HepG2 (cell line): ENCODE data around the gene PLXNA4. TPM values are rescaled to one million over a fixed set of nuclear protein-coding genes. Genes with fewer than 3 reads are reported as not detected.

Source experiments
- ATAC-seq: fragments of 200-7000 bp; cut with Tn5 transposase; 3 replicates; pipeline ENCODE4 v1.9.1; 2020; ENCODE audit warnings: mild to moderate bottlenecking, moderate library complexity
- BruUV-seq: library from RNA; stranded (reverse); fragments of 400-500 nt; replicated peaks from 2 replicates; lab custom pipeline; 2021; lab: Mats Ljungman, UMichigan
- CTCF ChIA-PET: fragments of 300-600 bp; formaldehyde crosslinking; extraction: SDS; loops from one replicate; lab custom pipeline; 2021; ENCODE audit warnings: low total read pairs, inconsistent platforms, low intra/inter-chr PET ratio; lab: Yijun Ruan, JAX
- POLR2A ChIA-PET: fragments of 350-600 bp; sonication (Branson Sonifier 250); formaldehyde crosslinking; loops from one replicate; lab custom pipeline; 2020; ENCODE audit warnings: antibody characterized with exemption, inconsistent platforms; lab: Yijun Ruan, JAX
- DNase-seq: peaks from one replicate; pipeline ENCODE4 v3.0.0-alpha.2; 2015; ENCODE audit warnings: low spot score
- FAIRE-seq: peaks from 3 replicates; lab custom pipeline; 2011; peaks lifted over from hg19 to GRCh38; lab: Jason Lieb, UNC
- H2AFZ ChIP-seq: one replicate; pipeline ENCODE4 v1.6.1; 2011; ENCODE audit warnings: low read length, inconsistent platforms
- H3K27ac ChIP-seq: fragments of 300-600 bp; 3 replicates; pipeline ENCODE4 v1.8.0; 2011; ENCODE audit warnings: mixed run types, mild to moderate bottlenecking, mixed read lengths, low read length, inconsistent platforms; ENCODE audit not compliant: insufficient read depth; ENCODE audit errors: extremely low read length
- H3K27me3 ChIP-seq, 2 experiments: fragments of 200-600 bp in 1 of 2; 2 replicates in 1 of 2; 3 replicates in 1 of 2; pipeline versions ENCODE4 v1.6.0 to v1.8.0; 2011; ENCODE audit warnings: low read length in 2 of 2, mild to moderate bottlenecking in 2 of 2, moderate library complexity in 2 of 2, inconsistent platforms in 1 of 2; ENCODE audit not compliant: insufficient read depth in 2 of 2, control insufficient read depth in 1 of 2
- H3K36me3 ChIP-seq, 2 experiments: fragments of 200-600 bp in 1 of 2; replicated peaks in 1 of 2; 2 replicates in 1 of 2; 3 replicates in 1 of 2; pipeline versions ENCODE4 v1.5.1 to v1.8.0; 2011; ENCODE audit warnings: low read length in 2 of 2, inconsistent platforms in 1 of 2; ENCODE audit not compliant: insufficient read depth in 2 of 2, control insufficient read depth in 1 of 2
- H3K4me1 ChIP-seq: 2 replicates; pipeline ENCODE4 v1.5.1; 2012; ENCODE audit warnings: low read length, inconsistent platforms; ENCODE audit not compliant: insufficient read depth
- H3K4me2 ChIP-seq: 2 replicates; pipeline ENCODE4 v1.6.0; 2011; ENCODE audit warnings: low read depth, low read length, inconsistent platforms
- H3K4me3 ChIP-seq, 3 experiments: fragments of 200-600 bp in 1 of 3; sonication (generic), shearing (Covaris generic) in 1 of 3; replicated peaks in 1 of 3; 2 replicates each; pipeline ENCODE4 v1.5.1; 2011 to 2016; ENCODE audit warnings: low read length in 3 of 3, inconsistent platforms in 2 of 3, low read depth in 2 of 3, mild to moderate bottlenecking in 2 of 3, control low read depth in 1 of 3, mixed read lengths in 1 of 3; ENCODE audit not compliant: insufficient read depth in 1 of 3
- H3K79me2 ChIP-seq: one replicate; pipeline ENCODE4 v1.6.1; 2011; ENCODE audit warnings: low read length, inconsistent platforms; ENCODE audit not compliant: insufficient read depth
- H3K9ac ChIP-seq: 2 replicates; pipeline ENCODE4 v1.6.0; 2011; ENCODE audit warnings: mild to moderate bottlenecking, low read depth, low read length, inconsistent platforms; ENCODE audit not compliant: insufficient read depth
- H3K9me3 ChIP-seq: 2 replicates; pipeline ENCODE4 v1.5.1; 2012; ENCODE audit warnings: mild to moderate bottlenecking, low read length
- H4K20me1 ChIP-seq: 2 replicates; pipeline ENCODE4 v1.6.0; 2011; ENCODE audit warnings: inconsistent platforms, mild to moderate bottlenecking, low read length, moderate library complexity; ENCODE audit not compliant: insufficient read depth
- EHMT2 ChIP-seq: fragments of 200-600 bp; sonication (generic); IDR thresholded peaks from 2 replicates; pipeline ENCODE4 v1.7.0; 2017; ENCODE audit warnings: antibody characterized with exemption, low read depth, low read length, borderline replicate concordance
- MTA3 ChIP-seq: sonication (generic); formaldehyde crosslinking; IDR thresholded peaks from 2 replicates; pipeline ENCODE4 v1.4.0; 2020; ENCODE audit warnings: missing genetic modification reagents
- U2AF2 ChIP-seq: fragments of 200-400 bp; formaldehyde crosslinking; IDR thresholded peaks from 2 replicates; pipeline ENCODE4 v1.6.1; 2017; ENCODE audit warnings: low read depth, mild to moderate bottlenecking, low read length
- ZKSCAN8 ChIP-seq: IDR thresholded peaks from 2 replicates; pipeline ENCODE4 v1.6.1; 2016; ENCODE audit warnings: borderline replicate concordance, missing genetic modification reagents, missing compliant biosample characterization
- ZNF180 ChIP-seq: sonication (generic); formaldehyde crosslinking; IDR thresholded peaks from 2 replicates; pipeline ENCODE4 v1.4.0; 2020; ENCODE audit warnings: low read depth, missing genetic modification reagents, borderline replicate concordance
- ZNF260 ChIP-seq: sonication (generic); formaldehyde crosslinking; IDR thresholded peaks from 2 replicates; pipeline ENCODE4 v1.4.0; 2020; ENCODE audit warnings: missing genetic modification reagents, low read depth, mild to moderate bottlenecking, borderline replicate concordance
- ZNF382 ChIP-seq: sonication (generic); formaldehyde crosslinking; IDR thresholded peaks from 2 replicates; pipeline ENCODE4 v1.5.0; 2020; ENCODE audit warnings: missing genetic modification reagents, mild to moderate bottlenecking, borderline replicate concordance
- ZNF572 ChIP-seq: sonication (generic); formaldehyde crosslinking; IDR thresholded peaks from 2 replicates; pipeline ENCODE4 v1.5.1; 2020; ENCODE audit warnings: mild to moderate bottlenecking, missing genetic modification reagents
- ZNF577 ChIP-seq: sonication (generic); formaldehyde crosslinking; IDR thresholded peaks from 2 replicates; pipeline ENCODE4 v1.4.0; 2020; ENCODE audit warnings: mild to moderate bottlenecking, low read depth, missing genetic modification reagents, borderline replicate concordance
- WGBS: methylation state at CpG from one replicate; pipeline ENCODE4 v1.1.6; 2017; ENCODE audit warnings: low lambda C conversion rate; 5-methylcytosine and 5-hydroxymethylcytosine counted together
- in situ Hi-C: cut with HindIII; loops from 2 replicates; pipeline ENCODE4 v1.10.0; 2017; ENCODE audit warnings: low pct_unique_long_range_greater_than_20kb; ENCODE audit not compliant: extremely low pct_ligation_motif_present
- intact Hi-C: fragments of 100-400 bp; cut with micrococcal nuclease; formaldehyde crosslinking; loops from one replicate; pipeline ENCODE4 v1.10.0; 2022; ENCODE audit not compliant: unreplicated experiment
- polyA plus RNA-seq, 8 experiments: library from polyadenylated mRNA; depleted of rRNA in 3 of 8; stranded (reverse) in 7 of 8; unstranded in 1 of 8; fragments of >200 nt; fragmentation: Illumina TruSeq in 4 of 8; extraction: Trizol in 4 of 8; gene quantifications; 2 replicates each; pipeline versions ENCODE4 v1.2.1 to v1.2.3, GENCODE V29; 2011 to 2016; ENCODE audit warnings: low read depth in 4 of 8, missing spikeins in 1 of 8, mixed read lengths in 1 of 8; ENCODE audit not compliant: insufficient read depth in 1 of 8
- total RNA-seq, 5 experiments: library from RNA; depleted of rRNA; stranded (reverse); fragments of >200 nt; fragmentation: Illumina TruSeq; extraction: Trizol; gene quantifications; 2 replicates each; pipeline ENCODE4 v1.2.3, GENCODE V29; 2016; ENCODE audit warnings: low read depth in 1 of 5
- TF ChIP-seq, protein P1 (sequence below): sonication (generic); formaldehyde crosslinking; IDR thresholded peaks from 2 replicates; pipeline ENCODE4 v1.4.0; 2020; ENCODE audit warnings: missing genetic modification reagents
- TF ChIP-seq, protein P2 (sequence below): sonication (generic); formaldehyde crosslinking; IDR thresholded peaks from 2 replicates; pipeline ENCODE4 v1.4.0; 2020; ENCODE audit warnings: missing genetic modification reagents, borderline replicate concordance

Gene PLXNA4
- total and polyA plus RNA-seq, 2 of the 13 experiments (the other 11 are each of a cell fraction or from before 2014, with no cell fraction given), result 0.01 to 0.04 TPM

DNA sequence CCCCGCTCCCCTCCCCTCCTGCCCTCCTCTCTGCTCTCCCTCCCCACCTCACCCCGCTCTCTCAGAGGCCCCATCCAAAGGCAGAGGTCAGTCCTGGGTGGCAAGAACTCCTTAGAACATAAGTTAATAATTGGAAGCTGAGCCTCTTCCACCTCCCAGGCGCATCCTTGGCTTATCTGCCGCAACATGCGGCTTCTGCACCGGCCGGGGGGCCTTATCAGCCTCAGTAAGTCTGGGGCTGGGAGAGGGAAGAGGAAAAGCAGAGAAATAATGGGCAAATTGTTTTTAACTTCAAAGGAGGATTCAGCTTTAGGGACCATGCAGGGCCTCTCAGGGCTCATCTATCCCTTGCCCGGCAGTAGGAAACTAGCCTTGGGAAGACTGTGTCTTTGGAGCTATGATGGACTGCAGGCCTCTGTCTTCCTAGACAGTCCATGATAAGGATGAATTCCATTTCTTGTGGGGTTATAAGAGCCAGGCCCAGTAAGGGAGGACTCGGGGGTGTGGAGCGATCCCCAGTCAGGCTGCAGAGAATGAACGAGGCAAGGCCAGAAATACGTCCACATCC, 411.6 kb downstream of the PLXNA4 start:
- no TSS peak for BruUV-seq
- ChIA-PET POLR2A (no interaction called here), CTCF (no interaction called here)
- WGBS, result 41% methylated on average over 12 of the region's 12 CpGs
- Histone ChIP-seq H3K79me2 (no peaks in the 10 kb centered on the region), H3K27ac (no peak overlapping the region), H3K27me3 (peaks cover 5 to 54% of the 10 kb centered on the region in 2 experiments; a peak in 4 of 5 replicates), H3K4me3 (no peak overlapping the region), H3K9ac (no peak overlapping the region), H3K9me3 (no peaks in the 10 kb centered on the region), H3K4me1 (no peaks in the 10 kb centered on the region), H3K4me2 (no peak overlapping the region), H3K36me3 (no peaks in the 10 kb centered on the region), H4K20me1 (no peaks in the 10 kb centered on the region), H2AFZ (no peak overlapping the region)
- no peak for FAIRE-seq
- ATAC-seq, result no peak
- intact Hi-C loops, result no loop called here
- TF ChIP-seq U2AF2 (no peak), ZNF572 (CRISPR knock-in tag) (no peak), ZKSCAN8 (CRISPR knock-in tag) (no peak), EHMT2 (no peak), MTA3 (CRISPR knock-in tag) (no peak), ZNF180 (no peak), ZNF260 (no peak), ZNF577 (no peak), ZNF382 (no peak)
- TF ChIP-seq, protein P1, sequence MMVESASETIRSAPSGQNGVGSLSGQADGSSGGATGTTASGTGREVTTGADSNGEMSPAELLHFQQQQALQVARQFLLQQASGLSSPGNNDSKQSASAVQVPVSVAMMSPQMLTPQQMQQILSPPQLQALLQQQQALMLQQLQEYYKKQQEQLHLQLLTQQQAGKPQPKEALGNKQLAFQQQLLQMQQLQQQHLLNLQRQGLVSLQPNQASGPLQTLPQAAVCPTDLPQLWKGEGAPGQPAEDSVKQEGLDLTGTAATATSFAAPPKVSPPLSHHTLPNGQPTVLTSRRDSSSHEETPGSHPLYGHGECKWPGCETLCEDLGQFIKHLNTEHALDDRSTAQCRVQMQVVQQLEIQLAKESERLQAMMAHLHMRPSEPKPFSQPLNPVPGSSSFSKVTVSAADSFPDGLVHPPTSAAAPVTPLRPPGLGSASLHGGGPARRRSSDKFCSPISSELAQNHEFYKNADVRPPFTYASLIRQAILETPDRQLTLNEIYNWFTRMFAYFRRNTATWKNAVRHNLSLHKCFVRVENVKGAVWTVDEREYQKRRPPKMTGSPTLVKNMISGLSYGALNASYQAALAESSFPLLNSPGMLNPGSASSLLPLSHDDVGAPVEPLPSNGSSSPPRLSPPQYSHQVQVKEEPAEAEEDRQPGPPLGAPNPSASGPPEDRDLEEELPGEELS (CRISPR knock-in tag), result no peak
- TF ChIP-seq, protein P2, sequence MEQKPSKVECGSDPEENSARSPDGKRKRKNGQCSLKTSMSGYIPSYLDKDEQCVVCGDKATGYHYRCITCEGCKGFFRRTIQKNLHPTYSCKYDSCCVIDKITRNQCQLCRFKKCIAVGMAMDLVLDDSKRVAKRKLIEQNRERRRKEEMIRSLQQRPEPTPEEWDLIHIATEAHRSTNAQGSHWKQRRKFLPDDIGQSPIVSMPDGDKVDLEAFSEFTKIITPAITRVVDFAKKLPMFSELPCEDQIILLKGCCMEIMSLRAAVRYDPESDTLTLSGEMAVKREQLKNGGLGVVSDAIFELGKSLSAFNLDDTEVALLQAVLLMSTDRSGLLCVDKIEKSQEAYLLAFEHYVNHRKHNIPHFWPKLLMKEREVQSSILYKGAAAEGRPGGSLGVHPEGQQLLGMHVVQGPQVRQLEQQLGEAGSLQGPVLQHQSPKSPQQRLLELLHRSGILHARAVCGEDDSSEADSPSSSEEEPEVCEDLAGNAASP (CRISPR knock-in tag), result no peak
- in situ Hi-C loops, result no loop called here
- DNase-seq, result no peak
